Endothelial cell of umbilical vein (primary cell): ENCODE results near the gene TATDN3.

Experiments used
- EZH2 ChIP-seq: IDR thresholded peaks from 2 replicates; pipeline ENCODE4 v1.6.1; 2012; ENCODE audit warnings: borderline replicate concordance, low read depth, mild to moderate bottlenecking, moderate library complexity, low read length, inconsistent platforms; ENCODE audit not compliant: severe bottlenecking
- JUN ChIP-seq: IDR thresholded peaks from 2 replicates; pipeline ENCODE4 v1.6.1; 2011; ENCODE audit warnings: borderline replicate concordance, low read depth; ENCODE audit not compliant: insufficient read length, insufficient read depth
- POLR2A ChIP-seq: IDR thresholded peaks from 2 replicates; pipeline ENCODE4 v1.6.1; 2012; ENCODE audit warnings: low read depth, mild to moderate bottlenecking, control low read depth, low read length
- TF ChIP-seq, protein P1 (sequence below), 2 donors: IDR thresholded peaks; 1 replicate in 1 of 2; 2 replicates in 1 of 2; pipeline ENCODE4 v1.5.1; 2011; ENCODE audit warnings: low read length in 2 of 2, mild to moderate bottlenecking in 2 of 2, moderate library complexity in 2 of 2, control low read depth in 1 of 2, inconsistent platforms in 1 of 2, low read depth in 1 of 2; ENCODE audit not compliant: insufficient read depth in 1 of 2; ENCODE audit errors: extremely low read depth in 1 of 2

DNA sequence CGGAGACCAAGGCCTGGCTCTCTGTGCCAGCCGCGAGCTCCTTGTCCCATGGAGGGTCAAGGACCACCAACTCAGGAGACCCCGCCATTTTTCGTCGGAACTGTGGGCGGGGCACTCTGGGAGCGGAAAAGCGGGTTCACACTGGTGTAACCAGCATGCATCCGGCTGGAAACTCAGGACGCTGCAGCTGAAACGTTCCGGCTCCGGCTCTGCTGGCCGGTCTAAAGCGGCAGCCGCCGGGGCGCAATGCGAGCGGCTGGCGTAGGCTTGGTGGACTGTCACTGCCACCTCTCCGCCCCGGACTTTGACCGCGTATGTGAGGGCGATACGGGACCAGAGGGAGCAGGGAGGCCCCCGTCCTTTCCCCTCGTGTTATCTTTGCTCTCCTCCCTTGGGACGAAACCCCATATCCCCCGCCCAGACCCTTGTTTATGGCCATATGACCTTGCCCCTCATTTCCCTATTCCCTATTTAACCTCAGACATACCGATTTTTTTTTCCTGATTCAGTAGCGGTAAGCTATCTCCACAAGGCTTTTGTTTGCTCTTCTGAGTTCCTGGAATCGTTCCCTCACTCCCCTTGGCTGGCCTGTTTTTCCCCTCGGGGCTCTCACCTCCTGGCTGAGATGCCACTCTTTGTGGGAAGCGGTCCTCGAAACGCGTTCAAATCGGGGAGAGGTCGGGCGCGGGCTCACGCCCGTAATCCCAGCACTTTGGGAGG is at the start of gene TATDN3, which contains the start of gene NSL1:
- TF ChIP-seq, protein P1, sequence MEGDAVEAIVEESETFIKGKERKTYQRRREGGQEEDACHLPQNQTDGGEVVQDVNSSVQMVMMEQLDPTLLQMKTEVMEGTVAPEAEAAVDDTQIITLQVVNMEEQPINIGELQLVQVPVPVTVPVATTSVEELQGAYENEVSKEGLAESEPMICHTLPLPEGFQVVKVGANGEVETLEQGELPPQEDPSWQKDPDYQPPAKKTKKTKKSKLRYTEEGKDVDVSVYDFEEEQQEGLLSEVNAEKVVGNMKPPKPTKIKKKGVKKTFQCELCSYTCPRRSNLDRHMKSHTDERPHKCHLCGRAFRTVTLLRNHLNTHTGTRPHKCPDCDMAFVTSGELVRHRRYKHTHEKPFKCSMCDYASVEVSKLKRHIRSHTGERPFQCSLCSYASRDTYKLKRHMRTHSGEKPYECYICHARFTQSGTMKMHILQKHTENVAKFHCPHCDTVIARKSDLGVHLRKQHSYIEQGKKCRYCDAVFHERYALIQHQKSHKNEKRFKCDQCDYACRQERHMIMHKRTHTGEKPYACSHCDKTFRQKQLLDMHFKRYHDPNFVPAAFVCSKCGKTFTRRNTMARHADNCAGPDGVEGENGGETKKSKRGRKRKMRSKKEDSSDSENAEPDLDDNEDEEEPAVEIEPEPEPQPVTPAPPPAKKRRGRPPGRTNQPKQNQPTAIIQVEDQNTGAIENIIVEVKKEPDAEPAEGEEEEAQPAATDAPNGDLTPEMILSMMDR (IDR thresholded peaks at IDR 0.05; ENCODE audit: extremely low read depth in 1 of 2, insufficient read depth in 1 of 2, low read depth in 1 of 2, low read length in 2 of 2): no peak
- TF ChIP-seq EZH2: no peak
- TF ChIP-seq POLR2A: peak; percentile 92
- no peak for TF ChIP-seq JUN
